ENCODE results near the gene CTBP2. TPM values are rescaled to one million over a fixed set of nuclear protein-coding genes. Genes with fewer than 3 reads are reported as not detected.

Gene CTBP2
- total and polyA plus RNA-seq, 8 donors: 21.4 to 60.8 (median 31.1) TPM

GRCh38 chr10:125116652-125117310 is 43.6 kb downstream of the CTBP2 start:
- no peak for FAIRE-seq
- Histone ChIP-seq H3K9me3 (no peaks in the 10 kb centered on the region), H3K27me3 (no peaks in the 10 kb centered on the region), H3K4me1 (peaks cover 59 to 72% (median 69%) of the 10 kb centered on the region in 3 donors), H3K36me3 (no peaks in the 10 kb centered on the region), H3K4me3 (no peak overlapping the region), H3K27ac (peak overlapping the region; percentile 22 to 79 (median 65))
- WGBS, 2 donors: 42 to 45% methylated on average over 18 of the region's 18 CpGs
- DNase-seq: peak in 4 of 6 donors; percentile 48 to 70 (median 56)
- peak; percentile 35 to 56 (median 42) for ATAC-seq
- intact Hi-C loops (cut with DNase I): no loop called here
- TF ChIP-seq, protein P1, sequence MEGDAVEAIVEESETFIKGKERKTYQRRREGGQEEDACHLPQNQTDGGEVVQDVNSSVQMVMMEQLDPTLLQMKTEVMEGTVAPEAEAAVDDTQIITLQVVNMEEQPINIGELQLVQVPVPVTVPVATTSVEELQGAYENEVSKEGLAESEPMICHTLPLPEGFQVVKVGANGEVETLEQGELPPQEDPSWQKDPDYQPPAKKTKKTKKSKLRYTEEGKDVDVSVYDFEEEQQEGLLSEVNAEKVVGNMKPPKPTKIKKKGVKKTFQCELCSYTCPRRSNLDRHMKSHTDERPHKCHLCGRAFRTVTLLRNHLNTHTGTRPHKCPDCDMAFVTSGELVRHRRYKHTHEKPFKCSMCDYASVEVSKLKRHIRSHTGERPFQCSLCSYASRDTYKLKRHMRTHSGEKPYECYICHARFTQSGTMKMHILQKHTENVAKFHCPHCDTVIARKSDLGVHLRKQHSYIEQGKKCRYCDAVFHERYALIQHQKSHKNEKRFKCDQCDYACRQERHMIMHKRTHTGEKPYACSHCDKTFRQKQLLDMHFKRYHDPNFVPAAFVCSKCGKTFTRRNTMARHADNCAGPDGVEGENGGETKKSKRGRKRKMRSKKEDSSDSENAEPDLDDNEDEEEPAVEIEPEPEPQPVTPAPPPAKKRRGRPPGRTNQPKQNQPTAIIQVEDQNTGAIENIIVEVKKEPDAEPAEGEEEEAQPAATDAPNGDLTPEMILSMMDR (IDR thresholded peaks at IDR 0.05): no peak

DNA sequence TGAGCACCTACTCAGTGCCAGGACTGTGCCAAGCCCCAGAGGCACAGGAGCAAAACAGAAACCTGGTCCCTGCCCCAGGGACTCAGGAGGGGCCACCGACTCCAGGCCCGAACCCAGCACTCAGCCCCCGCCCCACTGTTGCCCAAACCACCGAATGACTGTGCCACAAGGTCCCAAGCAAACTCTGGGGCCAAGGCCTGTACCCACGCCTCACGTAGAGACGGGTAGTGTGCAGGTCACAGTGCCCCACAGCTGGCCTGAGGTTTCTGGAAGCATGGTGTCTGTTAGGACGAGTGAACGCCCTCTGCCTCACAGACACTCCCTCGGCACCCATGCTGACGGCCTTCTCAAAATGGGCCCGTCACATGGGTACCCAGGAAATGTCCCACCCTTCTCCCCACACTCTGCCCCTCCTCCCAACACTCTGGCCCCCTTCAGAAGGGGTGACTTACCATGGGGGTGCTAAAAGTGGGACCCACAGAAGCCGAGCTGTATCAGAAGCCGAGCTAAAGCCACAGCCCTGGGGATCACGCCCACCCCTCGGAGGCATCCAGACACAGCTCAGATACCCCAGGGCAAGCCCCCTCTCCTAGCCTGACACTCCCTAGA is 44.2 kb downstream of the CTBP2 start:
- no peak for ATAC-seq
- Histone ChIP-seq H3K4me3 (no peak overlapping the region), H3K36me3 (no peaks in the 10 kb centered on the region), H3K9me3 (no peaks in the 10 kb centered on the region), H3K4me1 (peaks cover 53 to 68% (median 66%) of the 10 kb centered on the region in 3 donors), H3K27ac (peak overlapping the region in 3 of 4 donors; percentile 63 to 79 (median 67)), H3K27me3 (no peaks in the 10 kb centered on the region)
- no peak for FAIRE-seq
- DNase-seq: no peak
- intact Hi-C loops (cut with DNase I): no loop called here
- TF ChIP-seq, protein P1 (IDR thresholded peaks at IDR 0.05): no peak
- WGBS, 2 donors: 90 to 94% methylated on average over 16 of the region's 16 CpGs

GRCh38 chr10:125115409-125115808 is 45.0 kb downstream of the CTBP2 start:
- WGBS, 2 donors: 41 to 50% methylated on average over 5 of the region's 5 CpGs
- DNase-seq (no peak), FAIRE-seq (no peak), ATAC-seq (no peak)
- TF ChIP-seq, protein P1 (IDR thresholded peaks at IDR 0.05): no peak
- no peaks in the 10 kb centered on the region for H3K9me3 ChIP-seq
- H3K27ac ChIP-seq: peak overlapping the region; percentile 56 to 79 (median 62)
- intact Hi-C loops (cut with DNase I): no loop called here
- no peak overlapping the region for H3K4me3 ChIP-seq
- no peaks in the 10 kb centered on the region for H3K36me3 ChIP-seq
- no peaks in the 10 kb centered on the region for H3K27me3 ChIP-seq
- H3K4me1 ChIP-seq: peaks cover 49 to 66% (median 65%) of the 10 kb centered on the region in 3 donors

GRCh38 chr10:125114761-125115391 is 45.5 kb downstream of the CTBP2 start:
- intact Hi-C loops (cut with DNase I): no loop called here
- TF ChIP-seq, protein P1 (IDR thresholded peaks at IDR 0.05): no peak
- FAIRE-seq: no peak
- ATAC-seq: peak; percentile 66 to 71 (median 68)
- whole genome bisulfite sequencing, 2 donors: 41 to 43% methylated on average over 16 of the region's 16 CpGs
- no peaks in the 10 kb centered on the region for H3K27me3 ChIP-seq
- H3K4me3 ChIP-seq: no peak overlapping the region
- H3K9me3 ChIP-seq: no peaks in the 10 kb centered on the region
- peak in 4 of 6 donors; percentile 56 to 68 (median 64) for DNase-seq
- peaks cover 49 to 61% (median 61%) of the 10 kb centered on the region in 3 donors for H3K4me1 ChIP-seq
- H3K36me3 ChIP-seq: no peaks in the 10 kb centered on the region
- peak overlapping the region; percentile 56 to 79 (median 62) for H3K27ac ChIP-seq
